Activated T-helper 1 cell treated with anti-CD3 and anti-CD28 coated beads, Interleukin-2, amount 50 U/mL, for 16 hours (primary cell): ENCODE measurements around the gene PPP1R2C.

Experiments used
- DNase-seq, 2 donors: peaks; one replicate each; pipeline ENCODE4 v3.0.0-alpha.2; 2020; ENCODE audit warnings: low read depth in 1 of 2, low spot score in 1 of 2

Gene PPP1R2C

GRCh38 chrX:42778096-42778495, at the start of gene PPP1R2C:
TSS of gene PPP1R2C (minus strand) at chrX:42778163. CDS start at chrX:42778079, 84 bp downstream.
- peak in 1 of 2 donors; percentile 29 for DNase-seq

GRCh38 chrX:42825201-42825600, 47.2 kb upstream of the PPP1R2C start:
- no peak for DNase-seq

- no peak for DNase-seq
Measured at GRCh38 chrX:42824541-42824940, 46.6 kb upstream of the PPP1R2C start.

GRCh38 chrX:42823443-42823842, 45.5 kb upstream of the PPP1R2C start:
- no peak for DNase-seq

GRCh38 chrX:42821803-42822443, 44.0 kb upstream of the PPP1R2C start:
- DNase-seq: no peak

- DNase-seq: no peak
Measured at GRCh38 chrX:42818151-42818921, 40.4 kb upstream of the PPP1R2C start.

- no peak for DNase-seq
Measured at GRCh38 chrX:42809569-42809968, 31.6 kb upstream of the PPP1R2C start.

- DNase-seq: no peak
Measured at GRCh38 chrX:42807393-42807792, 29.4 kb upstream of the PPP1R2C start.

GRCh38 chrX:42804524-42804923, 26.6 kb upstream of the PPP1R2C start:
- DNase-seq: no peak

- DNase-seq: no peak
Measured at GRCh38 chrX:42803320-42803719, 25.4 kb upstream of the PPP1R2C start.

GRCh38 chrX:42797651-42798269, 19.8 kb upstream of the PPP1R2C start:
- DNase-seq: no peak

GRCh38 chrX:42783451-42783850, 5.5 kb upstream of the PPP1R2C start:
- no peak for DNase-seq

- DNase-seq: no peak
Measured at GRCh38 chrX:42776195-42776594, 1.8 kb downstream of the PPP1R2C start.

- no peak for DNase-seq
Measured at GRCh38 chrX:42772874-42773273, 5.1 kb downstream of the PPP1R2C start.

- DNase-seq: no peak
Measured at GRCh38 chrX:42771506-42772335, 6.2 kb downstream of the PPP1R2C start.

- DNase-seq: no peak
Measured at GRCh38 chrX:42770566-42770965, 7.4 kb downstream of the PPP1R2C start.

GRCh38 chrX:42759881-42760280, 18.1 kb downstream of the PPP1R2C start:
- DNase-seq: no peak

GRCh38 chrX:42755815-42756214, 22.1 kb downstream of the PPP1R2C start:
- no peak for DNase-seq

GRCh38 chrX:42754603-42755002, 23.4 kb downstream of the PPP1R2C start:
- no peak for DNase-seq

GRCh38 chrX:42754115-42754514, 23.8 kb downstream of the PPP1R2C start:
- DNase-seq: no peak

- no peak for DNase-seq
Measured at GRCh38 chrX:42752730-42753129, 25.2 kb downstream of the PPP1R2C start.
